ENCODE data around the gene ERH. TPM values are rescaled to one million over a fixed set of nuclear protein-coding genes. Genes with fewer than 3 reads are reported as not detected.

The ERH gene
- total RNA-seq, 1 experiment from 2014 or later: 222 TPM

GRCh38 chr14:69344171-69344570, 53.9 kb downstream of the ERH start:
- H3K36me3 ChIP-seq (ENCODE audit: control insufficient read depth, insufficient read depth, low read length): no peaks in the 10 kb centered on the region
- TF ChIP-seq POLR2AphosphoS5 (IDR thresholded peaks at IDR 0.05; ENCODE audit: low read depth, low read length): no peak
- TF ChIP-seq, protein P1, sequence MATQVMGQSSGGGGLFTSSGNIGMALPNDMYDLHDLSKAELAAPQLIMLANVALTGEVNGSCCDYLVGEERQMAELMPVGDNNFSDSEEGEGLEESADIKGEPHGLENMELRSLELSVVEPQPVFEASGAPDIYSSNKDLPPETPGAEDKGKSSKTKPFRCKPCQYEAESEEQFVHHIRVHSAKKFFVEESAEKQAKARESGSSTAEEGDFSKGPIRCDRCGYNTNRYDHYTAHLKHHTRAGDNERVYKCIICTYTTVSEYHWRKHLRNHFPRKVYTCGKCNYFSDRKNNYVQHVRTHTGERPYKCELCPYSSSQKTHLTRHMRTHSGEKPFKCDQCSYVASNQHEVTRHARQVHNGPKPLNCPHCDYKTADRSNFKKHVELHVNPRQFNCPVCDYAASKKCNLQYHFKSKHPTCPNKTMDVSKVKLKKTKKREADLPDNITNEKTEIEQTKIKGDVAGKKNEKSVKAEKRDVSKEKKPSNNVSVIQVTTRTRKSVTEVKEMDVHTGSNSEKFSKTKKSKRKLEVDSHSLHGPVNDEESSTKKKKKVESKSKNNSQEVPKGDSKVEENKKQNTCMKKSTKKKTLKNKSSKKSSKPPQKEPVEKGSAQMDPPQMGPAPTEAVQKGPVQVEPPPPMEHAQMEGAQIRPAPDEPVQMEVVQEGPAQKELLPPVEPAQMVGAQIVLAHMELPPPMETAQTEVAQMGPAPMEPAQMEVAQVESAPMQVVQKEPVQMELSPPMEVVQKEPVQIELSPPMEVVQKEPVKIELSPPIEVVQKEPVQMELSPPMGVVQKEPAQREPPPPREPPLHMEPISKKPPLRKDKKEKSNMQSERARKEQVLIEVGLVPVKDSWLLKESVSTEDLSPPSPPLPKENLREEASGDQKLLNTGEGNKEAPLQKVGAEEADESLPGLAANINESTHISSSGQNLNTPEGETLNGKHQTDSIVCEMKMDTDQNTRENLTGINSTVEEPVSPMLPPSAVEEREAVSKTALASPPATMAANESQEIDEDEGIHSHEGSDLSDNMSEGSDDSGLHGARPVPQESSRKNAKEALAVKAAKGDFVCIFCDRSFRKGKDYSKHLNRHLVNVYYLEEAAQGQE (IDR thresholded peaks at IDR 0.05; ENCODE audit: insufficient read depth in 1 of 2, low read depth in 2 of 2, low read length in 1 of 2): no peak
- CTCF ChIA-PET: no interaction called here
- no peaks in the 10 kb centered on the region for H3K9me3 ChIP-seq (ENCODE audit: control insufficient read depth, insufficient read depth, low read depth, low read length)
- no TSS peak for BruUV-seq (replicated peaks)
- intact Hi-C loops (cut with micrococcal nuclease; ENCODE audit: unreplicated experiment): loop anchor here (10.0 kb wide), 1 partner anchor 79 kb away; the partner anchor contains the start of gene GALNT16
- no peak overlapping the region for H3K4me3 ChIP-seq (ENCODE audit: low read depth in 2 of 2, low read length in 2 of 2)
- no peak for DNase-seq (ENCODE audit: low read depth, low spot score)
- H3K27me3 ChIP-seq (ENCODE audit: control insufficient read depth, insufficient read depth, low read length): no peaks in the 10 kb centered on the region
- no peak overlapping the region for H3K27ac ChIP-seq (ENCODE audit: low read length)
- POLR2A ChIA-PET: no interaction called here
- ATAC-seq: no peak
- in situ Hi-C loops (cut with HindIII; ENCODE audit: low pct_unique_long_range_greater_than_20kb, low sequenced_read_pairs): no loop called here
- no peaks in the 10 kb centered on the region for H3K4me1 ChIP-seq (ENCODE audit: control insufficient read depth, insufficient read depth, low read length)

- ChIA-PET CTCF (no interaction called here), POLR2A (no interaction called here)
- Histone ChIP-seq H3K27me3 (ENCODE audit: control insufficient read depth, insufficient read depth, low read length) (no peaks in the 10 kb centered on the region), H3K36me3 (ENCODE audit: control insufficient read depth, insufficient read depth, low read length) (no peaks in the 10 kb centered on the region), H3K4me1 (ENCODE audit: control insufficient read depth, insufficient read depth, low read length) (no peaks in the 10 kb centered on the region), H3K9me3 (ENCODE audit: control insufficient read depth, insufficient read depth, low read depth, low read length) (no peaks in the 10 kb centered on the region), H3K27ac (ENCODE audit: low read length) (no peak overlapping the region), H3K4me3 (ENCODE audit: low read depth in 2 of 2, low read length in 2 of 2) (no peak overlapping the region)
- BruUV-seq (replicated peaks): no TSS peak
- in situ Hi-C loops (cut with HindIII; ENCODE audit: low pct_unique_long_range_greater_than_20kb, low sequenced_read_pairs): no loop called here
- intact Hi-C loops (cut with micrococcal nuclease; ENCODE audit: unreplicated experiment): loop anchor here (10.0 kb wide), 1 partner anchor 78 kb away; the partner anchor contains the start of gene GALNT16
- TF ChIP-seq TCF7L2 (IDR thresholded peaks at IDR 0.05; ENCODE audit: low read depth, low read length): no peak
- DNase-seq (ENCODE audit: low read depth, low spot score) (no peak), ATAC-seq (no peak)
Observed at GRCh38 chr14:69342928-69343525, 55.1 kb downstream of the ERH start.

GRCh38 chr14:69339426-69339825, 58.7 kb downstream of the ERH start:
- H3K27me3 ChIP-seq (ENCODE audit: control insufficient read depth, insufficient read depth, low read length): no peaks in the 10 kb centered on the region
- in situ Hi-C loops (cut with HindIII; ENCODE audit: low pct_unique_long_range_greater_than_20kb, low sequenced_read_pairs): no loop called here
- CTCF ChIA-PET: no interaction called here
- POLR2A ChIA-PET: no interaction called here
- H3K4me3 ChIP-seq (ENCODE audit: low read depth in 2 of 2, low read length in 2 of 2): no peak overlapping the region
- TF ChIP-seq CTCF (IDR thresholded peaks at IDR 0.05) (no peak), POLR2AphosphoS5 (IDR thresholded peaks at IDR 0.05; ENCODE audit: low read depth, low read length) (no peak), TCF7L2 (IDR thresholded peaks at IDR 0.05; ENCODE audit: low read depth, low read length) (no peak)
- DNase-seq (ENCODE audit: low read depth, low spot score) (no peak), ATAC-seq (no peak)
- H3K4me1 ChIP-seq (ENCODE audit: control insufficient read depth, insufficient read depth, low read length): no peaks in the 10 kb centered on the region
- H3K36me3 ChIP-seq (ENCODE audit: control insufficient read depth, insufficient read depth, low read length): no peaks in the 10 kb centered on the region
- BruUV-seq (replicated peaks): no TSS peak
- no peaks in the 10 kb centered on the region for H3K9me3 ChIP-seq (ENCODE audit: control insufficient read depth, insufficient read depth, low read depth, low read length)
- intact Hi-C loops (cut with micrococcal nuclease; ENCODE audit: unreplicated experiment): no loop called here
- H3K27ac ChIP-seq (ENCODE audit: low read length): no peak overlapping the region

All from Panc1 (cell line).